GM21528 (cell line): ENCODE data around the gene TTLL12.

Experiments used
- ATAC-seq: cut with Tn5 transposase; IDR thresholded peaks from one replicate; pipeline ENCODE4 v1.9.1; 2021; ENCODE audit warnings: mild to moderate bottlenecking, moderate library complexity; ENCODE audit not compliant: unreplicated experiment, low FRiP score

TTLL12 gene

DNA sequence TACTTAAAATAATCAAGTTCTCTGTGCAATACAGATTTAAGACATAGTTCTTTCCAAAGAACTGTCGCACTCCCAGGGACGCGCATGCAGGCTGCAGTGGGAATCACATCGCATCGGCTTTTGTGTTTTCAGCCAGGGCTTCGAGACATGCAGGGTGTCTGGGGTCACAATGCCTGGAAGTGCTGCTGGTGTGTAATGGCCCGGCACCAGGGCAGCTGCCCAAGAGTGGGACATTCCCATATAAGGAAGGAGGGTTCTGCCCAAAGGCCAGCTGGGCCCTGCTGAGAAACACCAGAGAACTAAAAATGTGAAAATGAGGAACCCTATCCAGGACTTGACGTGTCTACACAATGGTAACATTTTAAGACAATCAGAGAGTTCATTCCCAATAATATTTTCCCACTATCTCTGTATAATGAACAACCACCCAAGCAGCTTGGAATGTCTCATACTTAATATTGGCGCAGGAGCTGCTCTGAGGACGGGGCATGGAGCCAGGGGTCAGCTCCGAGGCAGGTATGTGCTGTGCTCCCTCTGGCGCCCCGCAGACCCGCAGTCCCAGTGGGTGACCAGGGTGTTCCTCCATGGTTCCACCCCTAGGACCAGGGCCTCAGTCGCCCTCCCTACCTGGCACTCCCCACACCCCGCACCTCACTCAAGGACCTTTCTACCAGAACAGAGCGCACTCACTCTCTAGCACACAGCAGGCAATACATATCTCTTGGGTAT, 55.0 kb downstream of the TTLL12 start:
- ATAC-seq: no peak

DNA sequence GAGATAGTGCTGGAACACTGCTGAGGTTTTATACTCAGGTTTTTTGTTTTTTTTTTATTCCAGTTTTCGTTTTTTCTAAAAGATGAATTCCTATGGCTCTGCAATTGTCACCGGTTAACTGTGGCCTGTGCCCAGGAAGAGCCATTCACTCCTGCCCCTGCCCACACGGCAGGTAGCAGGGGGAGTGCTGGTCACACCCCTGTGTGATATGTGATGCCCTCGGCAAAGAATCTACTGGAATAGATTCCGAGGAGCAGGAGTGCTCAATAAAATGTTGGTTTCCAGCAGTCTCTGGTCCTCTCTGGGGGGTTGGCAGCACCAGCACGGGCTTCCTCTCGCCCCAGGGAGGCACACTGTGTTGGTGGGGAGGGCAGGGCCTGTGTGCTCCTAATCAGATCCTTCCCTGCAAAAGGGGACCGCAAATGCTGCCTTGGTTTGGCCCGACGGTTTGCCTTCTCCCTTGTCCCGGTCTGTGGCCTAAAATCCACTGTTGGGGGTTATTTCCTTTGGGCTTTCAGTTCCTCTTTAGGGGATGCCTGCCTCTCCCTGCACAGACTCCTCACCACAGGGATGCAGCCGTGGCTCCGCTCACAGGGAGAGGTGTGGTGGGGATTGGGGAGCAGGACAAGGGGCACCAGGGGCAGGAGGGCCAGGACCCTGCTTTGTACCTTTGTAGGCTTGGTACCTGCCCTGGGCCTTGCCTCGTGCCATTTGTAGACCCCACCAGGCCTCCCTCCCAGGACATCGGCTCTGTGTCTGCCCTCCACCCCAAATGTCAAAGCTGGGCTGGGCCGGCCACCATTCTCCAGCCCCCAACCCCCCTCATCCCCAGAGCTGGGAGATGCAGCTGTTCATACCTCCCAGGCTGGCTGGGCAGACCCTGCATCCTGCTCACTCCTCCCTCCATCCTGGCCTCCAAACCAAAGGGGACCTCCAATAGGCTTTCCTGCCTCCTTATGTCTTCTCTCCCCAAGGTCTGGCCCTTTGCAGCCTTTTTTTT, 57.2 kb downstream of the TTLL12 start:
- no peak for ATAC-seq

DNA sequence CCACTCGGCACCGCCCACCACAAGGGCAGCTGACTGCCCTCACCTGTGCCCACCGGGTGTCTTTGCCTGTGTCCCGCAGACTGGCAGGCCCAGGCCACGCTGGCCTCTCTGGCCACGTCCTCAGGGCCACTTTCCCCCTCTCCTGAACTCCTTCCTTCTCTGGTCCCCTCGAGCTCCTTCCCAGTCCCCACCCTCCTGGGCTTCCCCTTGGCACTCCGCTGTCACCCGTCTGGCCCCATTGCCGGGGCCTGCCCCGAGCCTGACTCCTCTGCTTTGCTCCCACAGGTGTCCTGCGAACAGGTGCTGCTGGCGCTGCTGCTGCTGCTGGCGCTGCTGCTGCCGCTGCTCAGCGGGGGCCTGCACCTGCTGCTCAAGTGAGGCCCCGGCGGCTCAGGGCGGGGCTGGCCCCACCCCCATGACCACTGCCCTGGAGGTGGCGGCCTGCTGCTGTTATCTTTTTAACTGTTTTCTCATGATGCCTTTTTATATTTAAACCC, 58.0 kb downstream of the TTLL12 start:
- ATAC-seq: no peak

DNA sequence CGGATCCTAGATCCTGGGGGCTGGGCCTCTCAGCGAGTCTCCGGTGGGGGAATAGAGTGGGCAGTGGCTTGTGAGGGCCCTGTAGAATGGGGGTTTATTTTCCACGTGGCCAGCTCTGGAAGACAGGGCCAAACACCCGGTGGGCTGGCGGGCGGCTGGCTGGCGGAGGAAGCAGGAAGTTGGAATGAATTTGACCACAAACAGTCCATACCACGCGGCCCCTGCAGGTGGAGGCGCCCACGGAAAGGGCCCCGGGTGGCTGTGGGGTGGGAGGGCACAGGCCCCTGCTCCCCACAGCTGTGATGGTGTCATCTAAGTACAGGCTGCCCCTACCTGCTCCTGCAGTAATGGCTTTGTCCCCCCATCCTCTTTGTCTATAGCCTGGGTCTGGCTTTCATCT, 58.8 kb downstream of the TTLL12 start:
- no peak for ATAC-seq

DNA sequence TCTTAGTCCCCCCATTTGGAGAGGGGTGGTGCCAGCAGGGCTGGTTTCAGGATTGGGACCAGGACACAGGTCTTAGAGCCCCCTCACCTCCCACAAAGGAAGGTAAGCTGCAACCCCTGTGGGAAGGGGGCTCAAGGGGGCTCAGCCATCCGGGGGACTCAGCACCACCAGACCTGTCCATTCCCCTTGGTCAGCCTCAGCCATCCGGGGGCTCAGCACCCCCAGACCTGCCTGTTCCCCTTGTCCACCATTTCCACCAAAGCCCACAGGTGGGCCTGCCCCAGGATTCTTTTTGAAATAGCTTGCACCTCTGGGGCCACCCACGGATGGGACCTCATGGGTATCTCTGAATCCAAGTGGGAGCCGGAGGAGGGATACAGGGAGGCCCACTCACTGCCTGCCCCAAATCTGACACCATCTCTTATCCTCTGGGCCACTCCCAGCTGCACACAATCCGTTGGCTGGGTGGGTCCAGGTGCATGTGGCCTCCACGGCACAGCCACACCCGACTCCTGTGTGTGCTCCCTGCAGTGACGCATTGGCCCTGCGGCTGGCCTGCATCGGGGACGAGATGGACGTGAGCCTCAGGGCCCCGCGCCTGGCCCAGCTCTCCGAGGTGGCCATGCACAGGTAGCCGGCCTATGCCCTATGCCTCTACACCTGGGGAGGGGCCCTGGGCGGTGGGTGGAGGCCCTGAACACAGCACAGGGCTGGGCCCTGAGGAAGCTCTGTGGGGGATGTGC, 59.6 kb downstream of the TTLL12 start:
- ATAC-seq: no peak

DNA sequence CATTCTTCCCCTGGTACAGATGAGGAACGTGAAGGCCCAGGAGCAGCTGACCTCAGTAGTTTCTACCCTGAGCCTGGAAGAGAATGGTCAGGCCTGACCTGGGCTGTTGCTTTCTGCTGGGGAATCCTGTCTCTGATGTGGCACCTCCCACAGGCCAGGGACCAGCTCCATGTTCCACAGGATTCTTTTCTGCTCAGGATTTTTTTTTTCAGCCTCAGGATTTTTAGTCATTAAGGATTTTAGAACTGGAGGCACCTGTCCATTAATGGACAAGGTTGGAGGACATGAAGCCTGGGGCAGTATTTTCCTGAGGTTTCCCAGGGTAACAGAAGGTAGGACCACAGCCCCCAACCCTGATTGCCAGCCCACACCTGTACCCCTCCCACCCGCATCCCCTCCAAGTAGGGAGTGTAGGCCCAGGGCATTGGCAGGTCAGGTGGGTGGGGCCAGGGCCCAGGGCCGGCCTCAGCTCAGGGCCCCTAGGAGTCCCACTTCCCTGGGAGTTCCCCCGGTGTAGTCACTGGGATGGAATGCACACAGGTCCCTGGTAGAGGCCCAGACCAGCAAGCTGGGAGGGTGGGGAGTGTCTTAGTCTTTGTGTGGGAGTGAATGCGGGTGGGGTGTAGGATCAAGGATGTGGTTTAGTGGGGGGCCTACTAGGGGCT, 60.3 kb downstream of the TTLL12 start:
- no peak for ATAC-seq

DNA sequence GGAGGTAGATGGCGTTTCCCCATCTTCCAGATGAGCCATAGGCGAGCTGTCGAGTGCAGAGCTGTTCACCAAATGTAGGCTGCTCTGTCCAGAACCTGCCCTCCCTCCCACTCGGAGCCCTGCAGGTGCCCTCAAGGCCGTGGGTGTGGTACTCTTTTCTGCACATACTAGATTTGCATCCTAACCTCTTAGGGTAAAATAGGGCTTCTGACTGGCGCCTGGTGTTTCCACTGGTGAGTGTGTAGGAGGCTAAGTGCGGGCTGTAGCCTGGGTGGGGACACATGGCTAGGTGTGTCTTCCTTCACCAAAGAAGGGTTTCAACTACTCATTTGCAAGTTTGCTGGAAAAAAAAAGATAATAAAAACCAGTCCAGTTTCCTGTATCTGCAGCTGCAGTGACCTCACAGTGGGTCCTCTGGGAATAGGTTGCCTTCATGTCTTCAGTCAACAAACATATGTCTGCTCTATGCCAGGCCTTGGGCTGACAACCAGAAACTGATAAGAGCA, 67.9 kb downstream of the TTLL12 start:
- ATAC-seq: peak; percentile 60

DNA sequence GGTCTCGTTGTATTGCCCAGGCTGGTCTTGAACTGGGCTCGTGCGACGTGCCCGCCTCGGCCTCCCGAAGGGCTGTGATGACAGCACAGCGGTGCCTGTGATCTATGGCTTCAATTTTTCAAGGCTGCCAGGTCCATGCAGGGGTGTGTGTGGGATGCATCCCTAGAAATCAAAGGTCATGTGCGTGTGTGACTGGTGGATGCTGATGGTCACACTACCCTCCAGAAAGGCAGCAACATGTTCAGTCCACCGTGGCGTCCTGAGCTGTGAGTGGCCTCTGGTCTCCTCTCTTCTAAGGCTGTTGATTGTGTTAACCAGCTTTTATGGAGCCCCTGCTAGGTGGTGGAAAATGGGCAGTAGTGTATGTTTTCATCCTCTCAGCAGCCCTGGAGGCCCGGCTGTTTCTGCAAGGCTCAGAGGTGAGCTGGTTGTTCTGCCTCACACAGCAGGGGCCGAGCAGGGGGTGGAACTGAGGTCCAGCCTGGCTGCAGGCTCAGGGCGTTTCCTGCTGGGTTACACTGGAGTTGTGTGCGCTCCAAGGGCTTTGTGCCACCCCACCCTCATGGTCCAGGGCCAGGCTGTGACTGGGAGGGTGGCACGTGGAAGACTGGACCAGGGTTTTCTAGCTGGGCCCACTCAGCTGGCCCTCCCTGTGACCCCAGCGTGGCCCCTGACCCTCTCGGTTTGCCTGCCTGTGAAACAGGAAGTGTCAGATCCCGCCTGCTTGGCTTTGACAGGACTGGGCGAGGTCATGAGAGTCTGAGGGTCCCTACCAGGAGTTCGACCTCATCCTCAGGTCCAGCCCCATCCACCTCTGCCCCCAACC, 68.7 kb downstream of the TTLL12 start:
- no peak for ATAC-seq

DNA sequence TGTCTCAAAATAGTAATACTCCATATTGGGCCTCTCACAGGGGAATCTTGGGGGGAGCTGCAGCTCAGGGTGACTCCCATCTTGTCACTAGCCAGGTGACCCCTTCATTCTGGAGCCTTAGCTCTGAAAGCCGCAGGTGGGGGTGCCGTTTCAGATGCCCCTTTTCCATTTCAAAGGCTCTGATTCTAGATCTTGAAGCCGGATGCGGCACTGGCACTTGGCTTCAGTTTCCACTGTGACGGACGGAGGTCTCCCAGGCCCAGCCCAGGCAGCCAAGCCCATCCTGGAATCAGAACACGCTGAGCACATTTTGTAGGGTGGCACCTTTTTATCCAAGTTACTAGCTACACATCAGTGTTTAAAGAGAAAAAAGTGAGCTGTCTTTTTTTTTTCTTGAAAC, 70.0 kb downstream of the TTLL12 start:
- ATAC-seq: no peak
